ENCODE measurements around the gene ZNF837.

Gene ZNF837

GRCh38 chr19:58355215-58355796 lies 25.5 kb downstream of the ZNF837 start:
- Histone ChIP-seq H3K4me1 (ENCODE audit: control insufficient read depth, insufficient read depth, low read length) (no peaks in the 10 kb centered on the region), H3K9me3 (ENCODE audit: control insufficient read depth, low read length) (no peaks in the 10 kb centered on the region), H3K4me3 (ENCODE audit: insufficient read depth, low read depth, low read length) (no peak overlapping the region), H3K36me3 (ENCODE audit: control insufficient read depth, insufficient read depth, low read length) (no peaks in the 10 kb centered on the region), H3K27ac (ENCODE audit: insufficient read depth, low read depth, low read length, poor library complexity, severe bottlenecking) (no peak overlapping the region), H3K27me3 (ENCODE audit: control insufficient read depth, insufficient read depth, low read length, poor library complexity, severe bottlenecking) (no peaks in the 10 kb centered on the region)
- WGBS, 2 experiments = 92 to 95% methylated on average over 10 of the region's 10 CpGs

GRCh38 chr19:58354478-58355030 lies 26.3 kb downstream of the ZNF837 start:
- Histone ChIP-seq H3K4me1 (ENCODE audit: control insufficient read depth, insufficient read depth, low read length) (no peaks in the 10 kb centered on the region), H3K9me3 (ENCODE audit: control insufficient read depth, low read length) (no peaks in the 10 kb centered on the region)

GRCh38 chr19:58353717-58354477 lies 26.9 kb downstream of the ZNF837 start:
- H3K9me3 ChIP-seq (ENCODE audit: control insufficient read depth, low read length) = no peaks in the 10 kb centered on the region
- no peak overlapping the region for H3K27ac ChIP-seq (ENCODE audit: insufficient read depth, low read depth, low read length, poor library complexity, severe bottlenecking)
- H3K4me1 ChIP-seq (ENCODE audit: control insufficient read depth, insufficient read depth, low read length) = no peaks in the 10 kb centered on the region
- H3K4me3 ChIP-seq (ENCODE audit: insufficient read depth, low read depth, low read length) = no peak overlapping the region
- H3K36me3 ChIP-seq (ENCODE audit: control insufficient read depth, insufficient read depth, low read length) = no peaks in the 10 kb centered on the region
- no peaks in the 10 kb centered on the region for H3K27me3 ChIP-seq (ENCODE audit: control insufficient read depth, insufficient read depth, low read length, poor library complexity, severe bottlenecking)
- WGBS, 2 experiments = 93 to 96% methylated on average over 15 of the region's 15 CpGs

More at GRCh38 chr19:58354478-58355030, 26.3 kb downstream of the ZNF837 start:
- no peak overlapping the region for H3K4me3 ChIP-seq (ENCODE audit: insufficient read depth, low read depth, low read length)
- WGBS, 2 experiments = 93 to 95% methylated on average over 6 of the region's 6 CpGs
- no peaks in the 10 kb centered on the region for H3K36me3 ChIP-seq (ENCODE audit: control insufficient read depth, insufficient read depth, low read length)
- H3K27ac ChIP-seq (ENCODE audit: insufficient read depth, low read depth, low read length, poor library complexity, severe bottlenecking) = no peak overlapping the region
- H3K27me3 ChIP-seq (ENCODE audit: control insufficient read depth, insufficient read depth, low read length, poor library complexity, severe bottlenecking) = no peaks in the 10 kb centered on the region

- Histone ChIP-seq H3K27me3 (ENCODE audit: control insufficient read depth, insufficient read depth, low read length, poor library complexity, severe bottlenecking) (peaks cover 5% of the 10 kb centered on the region), H3K27ac (ENCODE audit: insufficient read depth, low read depth, low read length, poor library complexity, severe bottlenecking) (no peak within 1 kb of the TSS), H3K9me3 (ENCODE audit: control insufficient read depth, low read length) (no peaks in the 10 kb centered on the region), H3K4me3 (ENCODE audit: insufficient read depth, low read depth, low read length) (no peak within 1 kb of the TSS), H3K4me1 (ENCODE audit: control insufficient read depth, insufficient read depth, low read length) (no peaks in the 10 kb centered on the region), H3K36me3 (ENCODE audit: control insufficient read depth, insufficient read depth, low read length) (no peaks in the 10 kb centered on the region)
- WGBS, 2 experiments = 91 to 93% methylated on average over 26 of the region's 26 CpGs
Observed at GRCh38 chr19:58352760-58353671, 27.8 kb downstream of the ZNF837 start, which contains the start of gene A1BG. A1BG (minus strand) TSS chr19:58353492; CDS start chr19:58353437, 55 bp downstream.

- no peak overlapping the region for H3K27ac ChIP-seq (ENCODE audit: insufficient read depth, low read depth, low read length, poor library complexity, severe bottlenecking)
- H3K36me3 ChIP-seq (ENCODE audit: control insufficient read depth, insufficient read depth, low read length) = no peaks in the 10 kb centered on the region
- 87 to 90% methylated on average over 23 of the region's 23 CpGs for WGBS, 2 experiments
- peaks cover 8% of the 10 kb centered on the region for H3K27me3 ChIP-seq (ENCODE audit: control insufficient read depth, insufficient read depth, low read length, poor library complexity, severe bottlenecking)
- H3K9me3 ChIP-seq (ENCODE audit: control insufficient read depth, low read length) = no peaks in the 10 kb centered on the region
- no peaks in the 10 kb centered on the region for H3K4me1 ChIP-seq (ENCODE audit: control insufficient read depth, insufficient read depth, low read length)
- H3K4me3 ChIP-seq (ENCODE audit: insufficient read depth, low read depth, low read length) = no peak overlapping the region
Observed at GRCh38 chr19:58351990-58352755, 28.7 kb downstream of the ZNF837 start.

- no peaks in the 10 kb centered on the region for H3K9me3 ChIP-seq (ENCODE audit: control insufficient read depth, low read length)
- no peak overlapping the region for H3K4me3 ChIP-seq (ENCODE audit: insufficient read depth, low read depth, low read length)
- H3K27me3 ChIP-seq (ENCODE audit: control insufficient read depth, insufficient read depth, low read length, poor library complexity, severe bottlenecking) = peaks cover 15% of the 10 kb centered on the region
- WGBS, 2 experiments = 91 to 94% methylated on average over 9 of the region's 9 CpGs
- no peak overlapping the region for H3K27ac ChIP-seq (ENCODE audit: insufficient read depth, low read depth, low read length, poor library complexity, severe bottlenecking)
- H3K36me3 ChIP-seq (ENCODE audit: control insufficient read depth, insufficient read depth, low read length) = no peaks in the 10 kb centered on the region
- H3K4me1 ChIP-seq (ENCODE audit: control insufficient read depth, insufficient read depth, low read length) = no peaks in the 10 kb centered on the region
Observed at GRCh38 chr19:58351558-58351878, 29.3 kb downstream of the ZNF837 start.

GRCh38 chr19:58350871-58351557 lies 29.8 kb downstream of the ZNF837 start:
- Histone ChIP-seq H3K36me3 (ENCODE audit: control insufficient read depth, insufficient read depth, low read length) (no peaks in the 10 kb centered on the region), H3K9me3 (ENCODE audit: control insufficient read depth, low read length) (no peaks in the 10 kb centered on the region), H3K4me1 (ENCODE audit: control insufficient read depth, insufficient read depth, low read length) (no peaks in the 10 kb centered on the region), H3K27me3 (ENCODE audit: control insufficient read depth, insufficient read depth, low read length, poor library complexity, severe bottlenecking) (peaks cover 20% of the 10 kb centered on the region), H3K27ac (ENCODE audit: insufficient read depth, low read depth, low read length, poor library complexity, severe bottlenecking) (no peak overlapping the region), H3K4me3 (ENCODE audit: insufficient read depth, low read depth, low read length) (no peak overlapping the region)
- 96% methylated on average over 34 of the region's 34 CpGs for WGBS, 2 experiments

- H3K27me3 ChIP-seq (ENCODE audit: control insufficient read depth, insufficient read depth, low read length, poor library complexity, severe bottlenecking) = peaks cover 20% of the 10 kb centered on the region
- no peak overlapping the region for H3K27ac ChIP-seq (ENCODE audit: insufficient read depth, low read depth, low read length, poor library complexity, severe bottlenecking)
- H3K9me3 ChIP-seq (ENCODE audit: control insufficient read depth, low read length) = no peaks in the 10 kb centered on the region
- no peaks in the 10 kb centered on the region for H3K4me1 ChIP-seq (ENCODE audit: control insufficient read depth, insufficient read depth, low read length)
- WGBS, 2 experiments = 95 to 96% methylated on average over 84 of the region's 84 CpGs
- no peak overlapping the region for H3K4me3 ChIP-seq (ENCODE audit: insufficient read depth, low read depth, low read length)
- no peaks in the 10 kb centered on the region for H3K36me3 ChIP-seq (ENCODE audit: control insufficient read depth, insufficient read depth, low read length)
Observed at GRCh38 chr19:58350001-58350861, 30.6 kb downstream of the ZNF837 start.
